ENCODE data around the gene IL1RL2. TPM values are rescaled to one million over a fixed set of nuclear protein-coding genes. Genes with fewer than 3 reads are reported as not detected.

The IL1RL2 gene
- total RNA-seq, 4 donors from 2014 or later, result 12.7 to 21.9 (median 18.5) TPM

DNA sequence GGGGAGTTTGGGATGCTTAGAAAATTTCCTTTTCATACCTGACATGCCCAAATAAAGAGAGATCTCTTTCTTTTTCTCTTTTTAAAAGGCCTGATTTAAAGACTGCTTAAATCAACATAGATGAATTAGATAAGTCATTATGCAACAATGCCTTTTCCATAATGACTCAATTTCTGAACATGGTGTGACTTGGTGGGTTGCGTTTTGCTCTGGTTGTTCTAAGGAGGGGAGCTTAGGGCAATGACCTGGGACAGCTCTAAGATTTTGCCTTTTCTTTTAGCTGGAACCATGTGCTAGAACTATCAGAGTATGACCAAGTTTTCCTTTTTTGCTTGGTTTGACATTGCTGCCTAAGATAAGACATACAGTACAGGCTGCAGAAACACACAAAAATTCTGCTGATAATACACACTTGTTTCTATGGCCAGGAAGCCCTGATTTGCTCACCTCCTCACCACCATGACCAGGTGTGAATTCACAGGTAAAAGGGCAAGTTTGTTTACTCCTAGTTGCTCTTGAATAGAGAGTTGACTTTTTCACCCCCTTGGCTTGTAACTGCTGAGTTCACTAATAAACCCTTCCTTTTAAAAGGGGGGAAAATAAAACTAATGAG, 66.4 kb downstream of the IL1RL2 start:
- DNase-seq (ENCODE audit: low spot score in 2 of 2), result no peak
- intact Hi-C loops (cut with DNase I; ENCODE audit: low total_unique reads), result loop anchor here (10.0 kb wide), 1 partner anchor 102 kb away; the partner anchor contains the start of gene IL18R1
- no peak overlapping the region for H3K4me3 ChIP-seq (ENCODE audit: low read depth, poor library complexity, severe bottlenecking)
- 69 to 73% methylated on average over 1 of the region's 1 CpG for WGBS, 2 donors
- TF ChIP-seq POLR2A (IDR thresholded peaks at IDR 0.05), result no peak
- TF ChIP-seq, protein P1, sequence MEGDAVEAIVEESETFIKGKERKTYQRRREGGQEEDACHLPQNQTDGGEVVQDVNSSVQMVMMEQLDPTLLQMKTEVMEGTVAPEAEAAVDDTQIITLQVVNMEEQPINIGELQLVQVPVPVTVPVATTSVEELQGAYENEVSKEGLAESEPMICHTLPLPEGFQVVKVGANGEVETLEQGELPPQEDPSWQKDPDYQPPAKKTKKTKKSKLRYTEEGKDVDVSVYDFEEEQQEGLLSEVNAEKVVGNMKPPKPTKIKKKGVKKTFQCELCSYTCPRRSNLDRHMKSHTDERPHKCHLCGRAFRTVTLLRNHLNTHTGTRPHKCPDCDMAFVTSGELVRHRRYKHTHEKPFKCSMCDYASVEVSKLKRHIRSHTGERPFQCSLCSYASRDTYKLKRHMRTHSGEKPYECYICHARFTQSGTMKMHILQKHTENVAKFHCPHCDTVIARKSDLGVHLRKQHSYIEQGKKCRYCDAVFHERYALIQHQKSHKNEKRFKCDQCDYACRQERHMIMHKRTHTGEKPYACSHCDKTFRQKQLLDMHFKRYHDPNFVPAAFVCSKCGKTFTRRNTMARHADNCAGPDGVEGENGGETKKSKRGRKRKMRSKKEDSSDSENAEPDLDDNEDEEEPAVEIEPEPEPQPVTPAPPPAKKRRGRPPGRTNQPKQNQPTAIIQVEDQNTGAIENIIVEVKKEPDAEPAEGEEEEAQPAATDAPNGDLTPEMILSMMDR (IDR thresholded peaks at IDR 0.05), result no peak

DNA sequence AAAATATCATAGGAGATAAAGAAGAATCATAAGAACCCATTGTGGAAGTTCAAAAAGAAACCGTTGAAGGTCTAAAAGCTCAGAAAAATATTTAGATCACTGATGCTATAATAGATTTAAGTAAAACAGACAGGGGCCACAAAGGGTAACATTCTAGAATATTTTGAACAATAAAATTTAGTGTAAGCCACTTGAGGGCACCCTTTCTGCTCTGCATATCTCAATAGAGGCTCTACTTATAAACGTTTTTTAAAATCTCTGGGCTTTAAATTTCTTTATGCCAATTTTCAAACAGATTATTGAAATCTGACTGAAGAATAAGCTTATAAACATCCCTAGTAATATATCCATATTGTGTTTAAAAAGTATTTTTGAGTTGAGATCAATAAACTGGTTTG, 66.9 kb downstream of the IL1RL2 start:
- 58 to 60% methylated on average over 2 of the region's 2 CpGs for WGBS, 2 donors
- intact Hi-C loops (cut with DNase I; ENCODE audit: low total_unique reads), result loop anchor here (10.0 kb wide), 1 partner anchor 101 kb away; the partner anchor contains the start of gene IL18R1
- H3K4me3 ChIP-seq (ENCODE audit: low read depth, poor library complexity, severe bottlenecking), result no peak overlapping the region
- TF ChIP-seq, protein P1 (IDR thresholded peaks at IDR 0.05), result no peak
- TF ChIP-seq POLR2A (IDR thresholded peaks at IDR 0.05), result no peak
- no peak for DNase-seq (ENCODE audit: low spot score in 2 of 2)

DNA sequence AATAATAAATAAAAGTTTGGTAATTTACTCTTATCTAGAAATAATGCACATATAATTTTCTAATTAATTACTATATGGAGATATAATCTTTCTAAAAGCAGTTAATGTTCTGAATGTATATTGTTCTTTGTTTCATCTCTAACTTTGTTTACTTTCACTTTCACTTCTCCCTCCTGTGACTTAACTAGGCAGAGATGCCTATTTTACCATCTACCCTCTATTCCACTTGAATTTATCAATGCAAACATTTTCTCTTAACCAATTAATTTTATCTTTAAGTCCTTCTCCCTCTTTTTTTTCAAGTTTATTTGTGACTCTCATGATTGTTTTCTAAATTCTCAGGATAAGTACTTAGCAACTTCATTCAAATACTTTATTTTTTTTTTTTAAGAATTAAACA, 69.5 kb downstream of the IL1RL2 start:
- no peak overlapping the region for H3K4me3 ChIP-seq (ENCODE audit: low read depth, poor library complexity, severe bottlenecking)
- intact Hi-C loops (cut with DNase I; ENCODE audit: low total_unique reads), result loop anchor here (10.0 kb wide), 1 partner anchor 99 kb away; the partner anchor contains the start of gene IL18R1
- TF ChIP-seq, protein P1 (IDR thresholded peaks at IDR 0.05), result no peak
- TF ChIP-seq POLR2A (IDR thresholded peaks at IDR 0.05), result no peak
- no peak for DNase-seq (ENCODE audit: low spot score in 2 of 2)

DNA sequence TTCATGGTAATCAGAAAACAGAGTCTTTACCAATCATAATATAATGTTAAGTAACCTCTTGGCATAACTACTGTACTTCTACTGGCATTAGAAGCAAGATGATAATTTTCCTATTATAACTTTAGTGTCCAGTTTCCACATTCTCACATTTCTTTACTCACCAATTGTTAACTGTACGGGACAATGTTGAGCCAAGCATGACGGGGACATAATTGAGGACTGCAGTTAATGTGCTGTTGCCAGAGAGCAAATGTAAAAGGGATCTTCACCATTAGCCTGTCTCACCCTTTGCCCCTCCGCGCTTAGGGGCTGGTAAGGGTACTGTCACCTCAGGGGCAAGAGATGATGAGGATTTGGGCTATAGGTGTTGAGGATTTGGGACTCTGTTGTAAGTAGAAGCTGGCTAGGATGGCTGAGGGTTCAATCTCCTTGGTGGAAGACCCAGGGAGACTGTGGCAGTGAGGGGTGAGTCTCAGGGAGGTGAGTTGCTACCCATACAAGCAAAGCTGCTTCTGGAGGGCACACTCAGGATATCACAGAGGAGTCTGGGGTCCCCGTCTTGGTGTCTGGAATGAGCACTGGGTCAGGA, 70.1 kb downstream of the IL1RL2 start:
- intact Hi-C loops (cut with DNase I; ENCODE audit: low total_unique reads), result loop anchor here (10.0 kb wide), 1 partner anchor 98 kb away; the partner anchor contains the start of gene IL18R1
- WGBS, 2 donors, result 89 to 91% methylated on average over 5 of the region's 5 CpGs
- TF ChIP-seq, protein P1 (IDR thresholded peaks at IDR 0.05), result no peak
- TF ChIP-seq POLR2A (IDR thresholded peaks at IDR 0.05), result no peak
- no peak overlapping the region for H3K4me3 ChIP-seq (ENCODE audit: low read depth, poor library complexity, severe bottlenecking)
- no peak for DNase-seq (ENCODE audit: low spot score in 2 of 2)

DNA sequence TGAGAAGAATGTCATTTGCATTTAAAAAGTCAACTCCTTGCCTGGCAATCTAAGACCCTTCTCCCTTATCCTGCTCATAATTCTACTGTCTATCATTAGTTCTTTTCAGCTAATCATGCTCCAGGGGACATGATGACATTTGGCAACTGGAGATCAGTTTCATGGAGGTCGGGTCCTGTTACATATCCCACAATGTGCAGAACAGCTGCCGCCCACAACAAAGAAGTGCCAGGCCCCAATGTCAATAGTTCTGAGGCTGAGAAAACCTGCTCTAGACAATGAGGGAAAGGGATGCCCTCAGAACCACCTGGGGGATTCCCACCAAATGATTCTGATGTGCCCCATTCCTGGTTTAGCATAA, 71.2 kb downstream of the IL1RL2 start:
- whole genome bisulfite sequencing, 2 donors, result 58 to 75% methylated on average over 2 of the region's 2 CpGs
- intact Hi-C loops (cut with DNase I; ENCODE audit: low total_unique reads), result loop anchor here (10.0 kb wide), 1 partner anchor 97 kb away; the partner anchor contains the start of gene IL18R1
- no peak for TF ChIP-seq POLR2A (IDR thresholded peaks at IDR 0.05)
- TF ChIP-seq, protein P1 (IDR thresholded peaks at IDR 0.05), result no peak
- DNase-seq (ENCODE audit: low spot score in 2 of 2), result no peak
- no peak overlapping the region for H3K4me3 ChIP-seq (ENCODE audit: low read depth, poor library complexity, severe bottlenecking)

Data from lower leg skin (tissue), 4 donors.